PC-9 (cell line): ENCODE results near the gene STRIP2. TPM values are rescaled to one million over a fixed set of nuclear protein-coding genes. Genes with fewer than 3 reads are reported as not detected.

ENCODE experiments used
- BruUV-seq: library from RNA; stranded (reverse); fragments of 400-500 nt; replicated peaks from 2 replicates; lab custom pipeline; 2021; lab: Mats Ljungman, UMichigan
- CTCF ChIA-PET: fragments of 300-600 bp; sonication (Branson Sonifier 250); formaldehyde crosslinking; loops from one replicate; lab custom pipeline; 2022; ENCODE audit warnings: antibody characterized with exemption; lab: Charles Lee
- POLR2A ChIA-PET: fragments of 300-600 bp; sonication (Branson Sonifier 250); formaldehyde crosslinking; loops from one replicate; lab custom pipeline; 2022; ENCODE audit warnings: antibody characterized with exemption; ENCODE audit not compliant: unreplicated experiment; lab: Charles Lee
- DNase-seq, 2 experiments: peaks; one replicate each; pipeline versions ENCODE4 v3.0.0 to v3.0.0-alpha.2; 2015 to 2022; ENCODE audit warnings: mixed read lengths in 1 of 2
- H2AFZ ChIP-seq: fragments of 200-600 bp; sonication (generic); 2 replicates; pipeline ENCODE4 v1.8.1; 2017; ENCODE audit warnings: antibody characterized with exemption
- H3F3A ChIP-seq: fragments of 200-600 bp; sonication (generic); 2 replicates; pipeline ENCODE4 v1.8.1; 2017; ENCODE audit warnings: antibody characterized with exemption, mild to moderate bottlenecking, low read depth; ENCODE audit not compliant: insufficient read depth
- H3K27ac ChIP-seq: fragments of 200-600 bp; sonication (generic); 2 replicates; pipeline ENCODE4 v1.6.1; 2016; ENCODE audit warnings: mixed run types
- H3K27me3 ChIP-seq: fragments of 200-600 bp; sonication (generic); 2 replicates; pipeline ENCODE4 v1.6.1; 2016; ENCODE audit warnings: low read depth, mixed run types; ENCODE audit not compliant: insufficient read depth
- H3K36me3 ChIP-seq: fragments of 200-600 bp; sonication (generic); 2 replicates; pipeline ENCODE4 v1.6.1; 2016; ENCODE audit warnings: low read depth, mixed run types
- H3K4me1 ChIP-seq: fragments of 200-600 bp; sonication (generic); replicated peaks from 2 replicates; pipeline ENCODE4 v1.6.1; 2016; ENCODE audit warnings: mixed run types; ENCODE audit not compliant: insufficient read depth
- H3K4me2 ChIP-seq: fragments of 200-600 bp; sonication (generic); 2 replicates; pipeline ENCODE4 v1.6.1; 2017; ENCODE audit warnings: mixed run types
- H3K4me3 ChIP-seq: fragments of 200-600 bp; sonication (generic); 2 replicates; pipeline ENCODE4 v1.6.1; 2016; ENCODE audit warnings: mixed run types
- H3K79me2 ChIP-seq: fragments of 200-600 bp; sonication (generic); 2 replicates; pipeline ENCODE4 v1.6.1; 2017; ENCODE audit warnings: low read depth, mixed run types
- H3K9me2 ChIP-seq: fragments of 200-600 bp; sonication (generic); 2 replicates; pipeline ENCODE4 v1.8.1; 2017; ENCODE audit warnings: mild to moderate bottlenecking; ENCODE audit not compliant: insufficient read depth
- H3K9me3 ChIP-seq: fragments of 200-600 bp; sonication (generic); 2 replicates; pipeline ENCODE4 v1.8.1; 2016; ENCODE audit warnings: low read depth; ENCODE audit not compliant: insufficient read depth
- H4K20me1 ChIP-seq: fragments of 200-600 bp; sonication (generic); 2 replicates; pipeline ENCODE4 v1.8.1; 2017; ENCODE audit not compliant: insufficient read depth
- CTCF ChIP-seq: fragments of 200-600 bp; sonication (generic); conservative IDR thresholded peaks from 2 replicates; pipeline ENCODE4 v1.6.1; 2017; ENCODE audit warnings: mixed run types, antibody characterized with exemption, mild to moderate bottlenecking, moderate library complexity
- EZH2 ChIP-seq: fragments of 200-600 bp; sonication (generic); IDR thresholded peaks from 2 replicates; pipeline ENCODE4 v1.8.0; 2017; ENCODE audit warnings: antibody characterized with exemption, low read depth
- intact Hi-C: fragments of 100-400 bp; cut with micrococcal nuclease; formaldehyde crosslinking; loops from one replicate; pipeline ENCODE4 v1.10.0; 2022; ENCODE audit not compliant: unreplicated experiment
- total RNA-seq: library from RNA; stranded (reverse); gene quantifications from 2 replicates; pipeline ENCODE4 v1.2.3, GENCODE V29; 2021

Gene STRIP2
- total RNA-seq, 1 experiment from 2014 or later = 9.5 TPM

GRCh38 chr7:129389829-129390228, 44.4 kb upstream of the STRIP2 start:
- intact Hi-C loops = no loop called here
- Histone ChIP-seq H3K36me3 (0 out of 2 replicates have a peak, but pooled peaks cover 7% of the 10 kb centered on the region), H2AFZ (no peak overlapping the region), H3F3A (0 out of 2 replicates have a peak, but pooled peaks cover under 1% of the 10 kb centered on the region), H3K79me2 (no peaks in the 10 kb centered on the region), H3K4me1 (no peaks in the 10 kb centered on the region), H3K27ac (no peak overlapping the region), H3K9me2 (no peaks in the 10 kb centered on the region), H3K4me2 (no peak overlapping the region), H3K27me3 (no peaks in the 10 kb centered on the region), H4K20me1 (no peaks in the 10 kb centered on the region), H3K4me3 (no peak overlapping the region), H3K9me3 (no peaks in the 10 kb centered on the region)
- no peak for TF ChIP-seq EZH2
- TF ChIP-seq CTCF = no peak
- POLR2A ChIA-PET = no interaction called here
- CTCF ChIA-PET = interaction anchor here (0.7 to 1.0 kb wide), 2 partner anchors 9 to 14 kb away, joined by 5 read pairs; no protein-coding TSS in a partner anchor
- DNase-seq = no peak
- BruUV-seq = no TSS peak

- no peak for DNase-seq
- H3K4me2 ChIP-seq = no peak overlapping the region
- CTCF ChIA-PET = interaction anchor here (1.0 kb wide), 1 partner anchor 14 kb away, joined by 5 read pairs; no protein-coding TSS in a partner anchor
- no peaks in the 10 kb centered on the region for H3K27me3 ChIP-seq
- intact Hi-C loops = no loop called here
- no peaks in the 10 kb centered on the region for H3K9me2 ChIP-seq
- no peak overlapping the region for H3K4me3 ChIP-seq
- H3K4me1 ChIP-seq = no peaks in the 10 kb centered on the region
- no TSS peak for BruUV-seq
- H3F3A ChIP-seq = no peaks in the 10 kb centered on the region
- POLR2A ChIA-PET = no interaction called here
- no peak overlapping the region for H2AFZ ChIP-seq
- no peaks in the 10 kb centered on the region for H3K79me2 ChIP-seq
- 0 out of 2 replicates have a peak, but pooled peaks cover 7% of the 10 kb centered on the region for H3K36me3 ChIP-seq
- TF ChIP-seq CTCF (no peak), EZH2 (no peak)
- no peaks in the 10 kb centered on the region for H3K9me3 ChIP-seq
- no peak overlapping the region for H3K27ac ChIP-seq
- H4K20me1 ChIP-seq = no peaks in the 10 kb centered on the region
Observed at GRCh38 chr7:129390314-129390713, 43.9 kb upstream of the STRIP2 start.

- Histone ChIP-seq H3K4me2 (no peak overlapping the region), H3K79me2 (no peaks in the 10 kb centered on the region), H3K27me3 (no peaks in the 10 kb centered on the region), H3K9me2 (no peaks in the 10 kb centered on the region), H3K4me1 (no peaks in the 10 kb centered on the region), H3K27ac (no peak overlapping the region), H4K20me1 (no peaks in the 10 kb centered on the region), H2AFZ (no peak overlapping the region), H3K36me3 (0 out of 2 replicates have a peak, but pooled peaks cover 7% of the 10 kb centered on the region), H3K9me3 (no peaks in the 10 kb centered on the region), H3F3A (no peaks in the 10 kb centered on the region), H3K4me3 (no peak overlapping the region)
- POLR2A ChIA-PET = interaction anchor here (0.6 kb wide), 1 partner anchor 32 kb away, joined by 3 read pairs; no protein-coding TSS in a partner anchor
- CTCF ChIA-PET = interaction anchor here (0.6 kb wide), 1 partner anchor 63 kb away, joined by 3 read pairs; no protein-coding TSS in a partner anchor
- no TSS peak for BruUV-seq
- no peak for DNase-seq
- TF ChIP-seq EZH2 (no peak), CTCF (no peak)
- intact Hi-C loops = no loop called here
Observed at GRCh38 chr7:129391546-129392171, 42.6 kb upstream of the STRIP2 start.
